ENCODE data around the gene OR51V1.
"Not testable (repeated sequence)": the region's sequence is repeated elsewhere in the genome, so short reads cannot be mapped to it uniquely, and the experiment has no call there.

The OR51V1 gene

GRCh38 chr11:5200582-5200981 lies at the start of gene OR51V1:
TSS of gene OR51V1 (minus strand) at chr11:5200682. CDS start at chr11:5200682, 0 bp downstream.
- TF ChIP-seq ZFX (IDR thresholded peaks at IDR 0.05), result no peak
- no peak for TF ChIP-seq CTCF (conservative IDR thresholded peaks at IDR 0.05)
- no peak within 1 kb of the TSS for H3K27ac ChIP-seq

- not testable (repeated sequence) for H3K27ac ChIP-seq
These were observed 49.4 kb upstream of the OR51V1 start, which contains the start of gene HBG1 for GRCh38 chr11:5249807-5250396. TSS of gene HBG1 (minus strand) at chr11:5249857. CDS start at chr11:5249804, 53 bp downstream.

- H3K27ac ChIP-seq, result not testable (repeated sequence)
These were observed 48.0 kb upstream of the OR51V1 start for GRCh38 chr11:5248498-5248897.

- no peak overlapping the region for H3K27ac ChIP-seq
- no peak for TF ChIP-seq ZFX (IDR thresholded peaks at IDR 0.05)
- TF ChIP-seq CTCF (conservative IDR thresholded peaks at IDR 0.05), result no peak
These were observed 47.1 kb upstream of the OR51V1 start for GRCh38 chr11:5247472-5248192.

- H3K27ac ChIP-seq, result no peak overlapping the region
- no peak for TF ChIP-seq ZFX (IDR thresholded peaks at IDR 0.05)
These were observed 46.4 kb upstream of the OR51V1 start for GRCh38 chr11:5246772-5247471.

GRCh38 chr11:5245155-5245554 lies 44.7 kb upstream of the OR51V1 start:
- no peak for TF ChIP-seq CTCF (conservative IDR thresholded peaks at IDR 0.05)
- TF ChIP-seq ZFX (IDR thresholded peaks at IDR 0.05), result no peak
- no peak overlapping the region for H3K27ac ChIP-seq

- H3K27ac ChIP-seq, result no peak overlapping the region
- no peak for TF ChIP-seq ZFX (IDR thresholded peaks at IDR 0.05)
- no peak for TF ChIP-seq CTCF (conservative IDR thresholded peaks at IDR 0.05)
These were observed 43.3 kb upstream of the OR51V1 start for GRCh38 chr11:5243816-5244180.

- TF ChIP-seq CTCF (conservative IDR thresholded peaks at IDR 0.05), result no peak
- no peak for TF ChIP-seq ZFX (IDR thresholded peaks at IDR 0.05)
- H3K27ac ChIP-seq, result no peak overlapping the region
These were observed 42.7 kb upstream of the OR51V1 start for GRCh38 chr11:5242933-5243815.
